Measurements from ENCODE around the gene SYTL3.

The SYTL3 gene

GRCh38 chr6:158775832-158776231, 126.0 kb downstream of the SYTL3 start:
- H3K36me3 ChIP-seq (replicated peaks): peaks cover 56% of the 10 kb centered on the region
- H3K27ac ChIP-seq: no peak overlapping the region
- H3K4me3 ChIP-seq (ENCODE audit: low read depth, low read length): no peak overlapping the region
- in situ Hi-C loops (cut with HindIII; ENCODE audit: low pct_ligation_motif_present, low sequenced_read_pairs): no loop called here
- TF ChIP-seq CTCF (IDR thresholded peaks at IDR 0.05; ENCODE audit: low read depth, low read length, missing control alignments): no peak
- DNase-seq: no peak
- no peaks in the 10 kb centered on the region for H3K27me3 ChIP-seq (replicated peaks)

DNA sequence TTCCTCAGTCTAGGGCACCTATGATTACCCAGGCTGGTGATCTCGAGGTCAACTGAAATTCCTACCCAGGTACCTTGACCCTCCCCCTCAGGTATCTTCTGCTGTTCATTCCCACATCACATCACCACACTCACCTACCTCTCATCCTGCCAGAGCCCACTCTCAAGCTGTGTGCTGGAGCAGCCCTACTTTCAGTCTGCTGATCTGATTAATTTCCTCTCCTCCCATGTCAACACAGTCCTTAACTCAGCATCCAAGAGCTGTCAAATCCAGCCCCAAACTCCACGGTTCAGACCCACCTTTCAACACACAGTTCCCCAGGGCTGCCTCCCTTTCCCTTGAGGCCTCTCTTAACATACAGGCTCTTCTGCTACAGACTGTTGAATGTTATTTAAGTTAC, 126.9 kb downstream of the SYTL3 start:
- Histone ChIP-seq H3K36me3 (replicated peaks) (peaks cover 57% of the 10 kb centered on the region), H3K27me3 (replicated peaks) (no peaks in the 10 kb centered on the region), H3K4me3 (ENCODE audit: low read depth, low read length) (no peak overlapping the region), H3K27ac (no peak overlapping the region)
- in situ Hi-C loops (cut with HindIII; ENCODE audit: low pct_ligation_motif_present, low sequenced_read_pairs): no loop called here
- TF ChIP-seq CTCF (IDR thresholded peaks at IDR 0.05; ENCODE audit: low read depth, low read length, missing control alignments): no peak
- DNase-seq: no peak

DNA sequence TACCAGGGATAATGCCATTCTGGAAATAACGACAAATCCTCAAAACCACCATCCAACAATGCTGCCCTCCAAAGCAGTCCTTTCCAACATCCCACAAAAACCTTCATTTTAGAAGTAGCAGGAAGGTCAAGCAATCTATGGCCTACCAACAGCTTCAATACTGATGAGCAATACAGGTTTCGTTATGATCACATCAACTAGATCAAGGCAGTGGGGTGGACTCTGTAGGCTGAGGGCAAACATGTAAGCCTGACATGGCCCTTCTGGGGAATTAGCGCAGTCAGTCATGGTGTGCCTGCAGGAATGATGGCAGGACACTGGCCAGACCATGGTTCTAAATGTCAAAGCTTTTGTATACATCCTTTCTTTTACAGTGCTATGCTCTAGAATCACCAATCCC, 127.7 kb downstream of the SYTL3 start:
- no peak for DNase-seq
- no peak overlapping the region for H3K4me3 ChIP-seq (ENCODE audit: low read depth, low read length)
- no peaks in the 10 kb centered on the region for H3K27me3 ChIP-seq (replicated peaks)
- peaks cover 57% of the 10 kb centered on the region for H3K36me3 ChIP-seq (replicated peaks)
- H3K27ac ChIP-seq: no peak overlapping the region
- in situ Hi-C loops (cut with HindIII; ENCODE audit: low pct_ligation_motif_present, low sequenced_read_pairs): no loop called here
- no peak for TF ChIP-seq CTCF (IDR thresholded peaks at IDR 0.05; ENCODE audit: low read depth, low read length, missing control alignments)

GRCh38 chr6:158778005-158778527, 128.2 kb downstream of the SYTL3 start:
- no peak overlapping the region for H3K27ac ChIP-seq
- no peak for TF ChIP-seq CTCF (IDR thresholded peaks at IDR 0.05; ENCODE audit: low read depth, low read length, missing control alignments)
- no peak for DNase-seq
- no peaks in the 10 kb centered on the region for H3K27me3 ChIP-seq (replicated peaks)
- H3K36me3 ChIP-seq (replicated peaks): peaks cover 63% of the 10 kb centered on the region
- in situ Hi-C loops (cut with HindIII; ENCODE audit: low pct_ligation_motif_present, low sequenced_read_pairs): no loop called here
- no peak overlapping the region for H3K4me3 ChIP-seq (ENCODE audit: low read depth, low read length)

DNA sequence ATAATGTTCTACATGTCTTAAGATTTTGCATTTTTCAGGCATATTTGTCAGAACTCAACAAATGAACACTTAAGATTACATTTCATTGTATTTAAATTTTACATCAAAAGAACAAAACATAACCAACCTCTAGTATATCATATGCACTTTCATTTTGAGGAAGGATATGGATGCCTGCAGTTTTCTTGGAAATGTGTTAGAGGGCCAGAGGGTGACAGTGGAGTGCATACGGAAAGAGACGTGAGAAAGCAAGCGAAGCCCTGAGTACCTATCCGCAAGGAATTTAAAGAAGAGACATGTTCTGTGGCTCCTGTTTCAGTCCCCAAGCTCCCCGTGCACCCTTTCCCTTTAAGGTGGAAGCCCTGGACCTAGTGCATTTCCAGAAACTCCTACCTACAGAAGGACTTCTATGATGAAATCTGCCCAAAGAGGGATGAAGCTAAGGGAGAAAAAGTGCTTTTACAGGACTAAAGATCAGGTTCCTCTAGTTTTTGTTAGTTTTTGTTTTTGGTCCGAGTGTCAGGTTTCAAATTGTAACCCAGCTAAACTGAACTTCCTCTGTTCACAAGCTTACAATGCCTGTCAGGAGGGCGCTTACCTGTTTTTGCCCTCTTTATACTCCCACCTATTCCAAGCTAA, 130.5 kb downstream of the SYTL3 start:
- no peak overlapping the region for H3K4me3 ChIP-seq (ENCODE audit: low read depth, low read length)
- no peak overlapping the region for H3K27ac ChIP-seq
- peaks cover 75% of the 10 kb centered on the region for H3K36me3 ChIP-seq (replicated peaks)
- in situ Hi-C loops (cut with HindIII; ENCODE audit: low pct_ligation_motif_present, low sequenced_read_pairs): no loop called here
- no peak for TF ChIP-seq CTCF (IDR thresholded peaks at IDR 0.05; ENCODE audit: low read depth, low read length, missing control alignments)
- no peak for DNase-seq
- H3K27me3 ChIP-seq (replicated peaks): no peaks in the 10 kb centered on the region
